ENCODE data around the gene RBM4B.

Gene RBM4B

GRCh38 chr11:66716996-66717395 lies 39.3 kb upstream of the RBM4B start:
- ChIA-PET POLR2A (no interaction called here), CTCF (interaction anchor here (1.3 kb wide), 1 partner anchor 39 kb away, joined by 3 read pairs; the partner anchor contains the start of gene RBM4B)
- no peak for DNase-seq (ENCODE audit: extremely low spot score)
- TF ChIP-seq CTCF (IDR thresholded peaks at IDR 0.05; ENCODE audit: control extremely low read depth, extremely low read depth, low read depth, missing control alignments), result no peak

- DNase-seq (ENCODE audit: extremely low spot score), result no peak
- TF ChIP-seq CTCF (IDR thresholded peaks at IDR 0.05; ENCODE audit: control extremely low read depth, extremely low read depth, low read depth, missing control alignments), result no peak
- POLR2A ChIA-PET, result no interaction called here
- CTCF ChIA-PET, result no interaction called here
Measured at GRCh38 chr11:66715346-66716085, 37.8 kb upstream of the RBM4B start.

GRCh38 chr11:66713746-66714480 lies 36.2 kb upstream of the RBM4B start:
- no peak for TF ChIP-seq CTCF (IDR thresholded peaks at IDR 0.05; ENCODE audit: control extremely low read depth, extremely low read depth, low read depth, missing control alignments)
- ChIA-PET POLR2A (no interaction called here), CTCF (no interaction called here)
- no peak for DNase-seq (ENCODE audit: extremely low spot score)

GRCh38 chr11:66710384-66710930 lies 32.8 kb upstream of the RBM4B start:
- TF ChIP-seq CTCF (IDR thresholded peaks at IDR 0.05; ENCODE audit: control extremely low read depth, extremely low read depth, low read depth, missing control alignments), result no peak
- no peak for DNase-seq (ENCODE audit: extremely low spot score)
- ChIA-PET CTCF (interaction anchor here (0.7 to 1.5 kb wide), 3 partner anchors 15 to 124 kb away, joined by 3 to 5 read pairs (median 3); no protein-coding TSS in a partner anchor), POLR2A (no interaction called here)

GRCh38 chr11:66708701-66709100 lies 31.0 kb upstream of the RBM4B start:
- POLR2A ChIA-PET, result no interaction called here
- no peak for DNase-seq (ENCODE audit: extremely low spot score)
- TF ChIP-seq CTCF (IDR thresholded peaks at IDR 0.05; ENCODE audit: control extremely low read depth, extremely low read depth, low read depth, missing control alignments), result no peak
- CTCF ChIA-PET, result interaction anchor here (0.9 to 1.4 kb wide), 4 partner anchors 10 to 322 kb away, joined by 3 to 5 read pairs (median 3); no protein-coding TSS in a partner anchor

GRCh38 chr11:66708094-66708493 lies 30.4 kb upstream of the RBM4B start:
- TF ChIP-seq CTCF (IDR thresholded peaks at IDR 0.05; ENCODE audit: control extremely low read depth, extremely low read depth, low read depth, missing control alignments), result no peak

More at GRCh38 chr11:66708094-66708493, 30.4 kb upstream of the RBM4B start:
- no peak for DNase-seq (ENCODE audit: extremely low spot score)
- POLR2A ChIA-PET, result no interaction called here
- CTCF ChIA-PET, result interaction anchor here (0.7 to 1.4 kb wide), 3 partner anchors 9 to 18 kb away, joined by 3 read pairs; no protein-coding TSS in a partner anchor

All from GM10248 (cell line).